H1 (cell line): ENCODE measurements around the gene CFAP161. TPM values are rescaled to one million over a fixed set of nuclear protein-coding genes. Genes with fewer than 3 reads are reported as not detected.
"Not testable (repeated sequence)": the region's sequence is repeated elsewhere in the genome, so short reads cannot be mapped to it uniquely, and the experiment has no call there.

ENCODE experiments used
- CTCF ChIA-PET: fragments of 300-600 bp; sonication (Branson Sonifier 250); formaldehyde crosslinking; loops from one replicate; lab custom pipeline; 2021; ENCODE audit not compliant: partially characterized antibody; lab: Charles Lee
- POLR2A ChIA-PET: fragments of 300-600 bp; sonication (Branson Sonifier 250); formaldehyde crosslinking; loops from one replicate; lab custom pipeline; 2021; ENCODE audit warnings: inconsistent platforms; ENCODE audit not compliant: partially characterized antibody; lab: Charles Lee
- DNase-seq, 2 experiments: peaks; one replicate each; pipeline versions ENCODE4 v3.0.0 to v3.0.0-alpha.2; 2010 to 2022; ENCODE audit warnings: low spot score in 2 of 2, low read depth in 1 of 2, mixed read lengths in 1 of 2
- FAIRE-seq: peaks from 2 replicates; lab custom pipeline; 2011; peaks lifted over from hg19 to GRCh38; lab: Jason Lieb, UNC
- H2AFZ ChIP-seq: 2 replicates; pipeline ENCODE4 v1.8.1; 2012; ENCODE audit warnings: low read length, inconsistent platforms
- H2AK5ac ChIP-seq: 2 replicates; pipeline ENCODE4 v1.6.1; 2013; ENCODE audit warnings: low read depth, low read length
- H2BK120ac ChIP-seq: replicated peaks from 2 replicates; pipeline ENCODE3; 2013; ENCODE audit warnings: low read depth, low read length, inconsistent platforms
- H2BK12ac ChIP-seq: 2 replicates; pipeline ENCODE4 v1.6.1; 2013; ENCODE audit warnings: low read depth, low read length
- H2BK15ac ChIP-seq: 2 replicates; pipeline ENCODE4 v1.6.1; 2013; ENCODE audit warnings: low read length
- H2BK20ac ChIP-seq: 2 replicates; pipeline ENCODE4 v1.6.1; 2013; ENCODE audit warnings: low read length
- H2BK5ac ChIP-seq: 2 replicates; pipeline ENCODE4 v1.6.1; 2013; ENCODE audit warnings: low read depth, low read length
- H3K14ac ChIP-seq: 2 replicates; pipeline ENCODE4 v1.6.1; 2013; ENCODE audit warnings: inconsistent platforms; ENCODE audit not compliant: insufficient read length
- H3K18ac ChIP-seq: 2 replicates; pipeline ENCODE4 v1.6.1; 2013; ENCODE audit warnings: low read length; ENCODE audit errors: extremely low read depth
- H3K23ac ChIP-seq: 2 replicates; pipeline ENCODE4 v1.6.1; 2013; ENCODE audit warnings: inconsistent platforms; ENCODE audit not compliant: insufficient read length
- H3K23me2 ChIP-seq: 2 replicates; pipeline ENCODE4 v1.6.1; 2013; ENCODE audit warnings: low read depth, low read length
- H3K27ac ChIP-seq: 2 replicates; pipeline ENCODE4 v1.6.1; 2011; ENCODE audit warnings: low read depth, low read length, inconsistent platforms
- H3K27me3 ChIP-seq, 4 experiments: replicated peaks in 1 of 4; 1 replicate in 1 of 4; 2 replicates in 3 of 4; pipeline versions ENCODE4 v1.6.1 to v1.8.1; 2011 to 2013; ENCODE audit warnings: low read length in 3 of 4, mild to moderate bottlenecking in 3 of 4, inconsistent platforms in 2 of 4, mixed read lengths in 2 of 4, moderate library complexity in 1 of 4; ENCODE audit not compliant: control insufficient read depth in 3 of 4, insufficient read depth in 3 of 4; ENCODE audit errors: extremely low read depth in 1 of 4
- H3K36me3 ChIP-seq, 4 experiments: 2 replicates each; pipeline versions ENCODE4 v1.6.1 to v1.8.1; 2011 to 2013; ENCODE audit warnings: mild to moderate bottlenecking in 4 of 4, low read length in 3 of 4, moderate library complexity in 2 of 4, control low read depth in 1 of 4, inconsistent platforms in 1 of 4; ENCODE audit not compliant: insufficient read depth in 4 of 4, control insufficient read depth in 2 of 4
- H3K4ac ChIP-seq: replicated peaks from 2 replicates; pipeline ENCODE3; 2013; ENCODE audit warnings: low read length, low read depth, mixed read lengths, inconsistent platforms; ENCODE audit not compliant: insufficient read length
- H3K4me1 ChIP-seq, 4 experiments: replicated peaks in 1 of 4; 1 replicate in 1 of 4; 2 replicates in 3 of 4; pipeline versions ENCODE4 v1.6.1 to v1.8.1; 2011 to 2013; ENCODE audit warnings: low read length in 3 of 4, inconsistent platforms in 2 of 4, mixed read lengths in 1 of 4; ENCODE audit not compliant: insufficient read depth in 4 of 4, control insufficient read depth in 3 of 4
- H3K4me2 ChIP-seq, 2 experiments: 2 replicates each; pipeline versions ENCODE4 v1.6.1 to v1.8.1; 2011 to 2013; ENCODE audit warnings: low read depth in 2 of 2, low read length in 2 of 2, control low read depth in 1 of 2, inconsistent platforms in 1 of 2, mild to moderate bottlenecking in 1 of 2; ENCODE audit not compliant: insufficient read depth in 1 of 2
- H3K4me3 ChIP-seq, 4 experiments: fragments of 200-600, 300-600 bp in 1 of 4; sonication (generic), shearing (Covaris generic), sonication (Bioruptor Twin) in 1 of 4; 2 replicates each; pipeline versions ENCODE4 v1.5.1 to v1.8.1; 2011 to 2016; ENCODE audit warnings: low read length in 4 of 4, low read depth in 3 of 4, control low read depth in 2 of 4, inconsistent platforms in 2 of 4, mild to moderate bottlenecking in 2 of 4, mixed read lengths in 1 of 4, moderate library complexity in 1 of 4; ENCODE audit not compliant: insufficient read depth in 2 of 4; ENCODE audit errors: extremely low read depth in 1 of 4
- H3K56ac ChIP-seq: replicated peaks from 2 replicates; pipeline ENCODE3; 2013; ENCODE audit warnings: low read depth, mild to moderate bottlenecking, mixed read lengths, low read length, inconsistent platforms; ENCODE audit not compliant: insufficient read length
- H3K79me1 ChIP-seq: 2 replicates; pipeline ENCODE4 v1.6.1; 2013; ENCODE audit warnings: low read depth, low read length, control low read depth
- H3K79me2 ChIP-seq, 2 experiments: 2 replicates each; pipeline versions ENCODE4 v1.6.1 to v1.8.1; 2012 to 2013; ENCODE audit warnings: low read length in 2 of 2, mild to moderate bottlenecking in 2 of 2, inconsistent platforms in 1 of 2; ENCODE audit not compliant: insufficient read depth in 2 of 2, control insufficient read depth in 1 of 2
- H3K9ac ChIP-seq, 4 experiments: replicated peaks in 1 of 4; 1 replicate in 1 of 4; 2 replicates in 3 of 4; pipeline versions ENCODE4 v1.6.1 to v1.8.1; 2011 to 2013; ENCODE audit warnings: low read depth in 3 of 4, low read length in 3 of 4, control low read depth in 2 of 4, mild to moderate bottlenecking in 2 of 4, moderate library complexity in 2 of 4, inconsistent platforms in 1 of 4; ENCODE audit errors: extremely low read depth in 1 of 4
- H3K9me3 ChIP-seq, 2 experiments: 2 replicates each; pipeline versions ENCODE4 v1.6.1 to v1.8.1; 2012 to 2013; ENCODE audit warnings: mild to moderate bottlenecking in 2 of 2, moderate library complexity in 2 of 2, control low read depth in 1 of 2, inconsistent platforms in 1 of 2, low read depth in 1 of 2, low read length in 1 of 2, mixed read lengths in 1 of 2; ENCODE audit not compliant: insufficient read depth in 2 of 2
- H4K20me1 ChIP-seq, 2 experiments: replicated peaks in 1 of 2; 2 replicates each; pipeline versions ENCODE3 to v1.8.1; 2011 to 2013; ENCODE audit warnings: inconsistent platforms in 2 of 2, low read length in 2 of 2, mild to moderate bottlenecking in 1 of 2; ENCODE audit not compliant: insufficient read depth in 2 of 2, control insufficient read depth in 1 of 2
- H4K5ac ChIP-seq: 2 replicates; pipeline ENCODE4 v1.6.1; 2013; ENCODE audit warnings: low read length, low read depth, mixed read lengths, inconsistent platforms; ENCODE audit not compliant: insufficient read length
- H4K8ac ChIP-seq: 2 replicates; pipeline ENCODE4 v1.8.0; 2013; ENCODE audit warnings: mild to moderate bottlenecking, moderate library complexity, low read length, inconsistent platforms; ENCODE audit not compliant: insufficient read depth; ENCODE audit errors: extremely low read depth
- H4K91ac ChIP-seq: replicated peaks from 2 replicates; pipeline ENCODE3; 2013; ENCODE audit warnings: low read length, mixed read lengths, inconsistent platforms; ENCODE audit not compliant: insufficient read length
- WGBS, 2 experiments: shearing (Covaris generic) in 1 of 2; methylation state at CpG; one replicate each; pipeline versions ENCODE4 v1.1.6 to v1.1.7; 2013 to 2015; ENCODE audit warnings: low lambda C conversion rate in 2 of 2, mixed read lengths in 2 of 2, inconsistent platforms in 1 of 2, low coverage in 1 of 2, missing lambda C conversion rate in 1 of 2; ENCODE audit not compliant: insufficient replicate concordance in 2 of 2, insufficient coverage in 1 of 2, insufficient read length in 1 of 2; ENCODE audit errors: extremely low coverage in 1 of 2, missing lambda C conversion rate in 1 of 2; 5-methylcytosine and 5-hydroxymethylcytosine counted together
- polyA plus RNA-seq, 7 experiments: library from polyadenylated mRNA; depleted of rRNA in 3 of 7; stranded (reverse) in 5 of 7; unstranded in 2 of 7; fragments of >200 nt in 5 of 7; fragments of 200-250 nt in 2 of 7; gene quantifications; 1 replicate in 5 of 7; 2 replicates in 1 of 7; 4 replicates in 1 of 7; pipeline versions ENCODE4 v1.2.1 to v1.2.3, GENCODE V29; 2011 to 2013; ENCODE audit warnings: missing spikeins in 2 of 7, mixed read lengths in 2 of 7
- total RNA-seq: library from RNA; stranded (reverse); fragmentation: NEBNext Ultra II Directional; extraction: Animal tissue kit (Norgen Biotek cat#: 25700); gene quantifications from 2 replicates; pipeline ENCODE4 v1.2.1, GENCODE V29; 2021

CFAP161 gene
- total and polyA plus RNA-seq, 2 of the 8 experiments (the other 6 are each of a cell fraction or from before 2014, with no cell fraction given) = 0.05 TPM; not detected in 1

GRCh38 chr15:81141478-81141877 is 7.4 kb downstream of the CFAP161 start:
- H2AK5ac ChIP-seq, H3K4ac ChIP-seq, H3K14ac ChIP-seq, H3K4me1 ChIP-seq, H3K9ac ChIP-seq, H3K23me2 ChIP-seq, H2BK20ac ChIP-seq, H3K23ac ChIP-seq, POLR2A ChIA-PET, H3K4me3 ChIP-seq, H3K79me1 ChIP-seq, H3K18ac ChIP-seq, H3K56ac ChIP-seq, H4K20me1 ChIP-seq, H3K9me3 ChIP-seq, H2BK15ac ChIP-seq, H2BK120ac ChIP-seq, H2AFZ ChIP-seq, H3K79me2 ChIP-seq, H4K5ac ChIP-seq, H4K91ac ChIP-seq, H2BK12ac ChIP-seq, H3K4me2 ChIP-seq, H3K27me3 ChIP-seq, FAIRE-seq, H3K27ac ChIP-seq, DNase-seq, H3K36me3 ChIP-seq, H4K8ac ChIP-seq, H2BK5ac ChIP-seq: not testable (repeated sequence)
- CTCF ChIA-PET = interaction anchor here (0.7 to 0.8 kb wide), 2 partner anchors 669 to 1922 kb away, joined by 4 read pairs; no protein-coding TSS in a partner anchor
- 87% methylated on average over 6 of the region's 6 CpGs; no CpG with 5 or more reads in 1 of the 2 experiments for WGBS, 2 experiments
